Vagina (tissue), 2 donors: ENCODE measurements around the gene RYR2.

Source experiments
- CTCF ChIP-seq, 3 experiments: fragments of 450-650 bp in 2 of 3; fragments of 200-600 bp in 1 of 3; sonication (generic) in 1 of 3; IDR thresholded peaks; one replicate each; pipeline ENCODE4 v1.5.1; 2017 to 2019; ENCODE audit warnings: antibody characterized with exemption in 3 of 3, mild to moderate bottlenecking in 2 of 3, moderate library complexity in 2 of 3
- POLR2A ChIP-seq, 2 donors: fragments of 450-650 bp; IDR thresholded peaks; one replicate each; pipeline ENCODE4 v1.6.1; 2017; ENCODE audit warnings: antibody characterized with exemption in 2 of 2, mild to moderate bottlenecking in 2 of 2, moderate library complexity in 2 of 2
- POLR2AphosphoS5 ChIP-seq, 2 donors: sonication (generic); formaldehyde crosslinking; IDR thresholded peaks; one replicate each; pipeline ENCODE4 v1.9.0; 2017; ENCODE audit warnings: antibody characterized with exemption in 2 of 2, mild to moderate bottlenecking in 2 of 2, low read depth in 1 of 2; ENCODE audit not compliant: insufficient read depth in 1 of 2

GRCh38 chr1:237482777-237483176 lies 440.8 kb downstream of the RYR2 start:
- no peak for TF ChIP-seq CTCF (IDR thresholded peaks at IDR 0.05)
- TF ChIP-seq POLR2A (IDR thresholded peaks at IDR 0.05) = no peak
- no peak for TF ChIP-seq POLR2AphosphoS5 (IDR thresholded peaks at IDR 0.05; ENCODE audit: insufficient read depth in 1 of 2, low read depth in 1 of 2)
